ENCODE results near the gene TTC39C.

GRCh38 chr18:24112464-24112863 lies 97.9 kb downstream of the TTC39C start:
- no peak for TF ChIP-seq CTCF (IDR thresholded peaks at IDR 0.05)
- no peak for TF ChIP-seq POLR2AphosphoS5 (IDR thresholded peaks at IDR 0.05; ENCODE audit: low read depth, low read length)
- no peak for TF ChIP-seq REST (IDR thresholded peaks at IDR 0.05; ENCODE audit: insufficient read depth in 1 of 2, low read depth in 2 of 2, low read length in 1 of 2)

Measured in Panc1 (cell line).